ENCODE data around the gene ETV3L.

Gene ETV3L

GRCh38 chr1:157132111-157132510 lies 32.5 kb upstream of the ETV3L start:
- no peak for ATAC-seq
- no peak for DNase-seq

- DNase-seq (no peak), ATAC-seq (no peak)
Measured at GRCh38 chr1:157131281-157131680, 31.7 kb upstream of the ETV3L start.

DNA sequence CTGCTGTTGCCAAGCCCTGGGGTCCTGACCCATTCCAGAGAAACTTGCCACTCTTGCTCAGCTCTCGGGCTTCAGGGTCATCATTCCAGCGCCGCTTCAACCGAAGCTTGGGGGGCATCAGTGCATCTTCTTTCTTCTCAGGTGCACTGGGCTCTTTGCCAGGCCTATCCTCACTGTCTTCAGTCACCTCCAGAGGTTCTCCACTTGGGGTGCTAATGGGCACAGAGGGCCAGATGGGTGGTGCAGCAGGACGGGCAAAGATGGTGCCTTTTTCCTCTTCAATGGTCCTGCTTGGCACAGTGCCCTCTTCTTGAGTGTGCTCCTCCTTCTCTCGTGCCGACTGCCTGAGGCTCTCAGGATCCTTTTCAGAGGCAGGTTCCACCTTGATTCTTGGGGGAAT lies 25.2 kb upstream of the ETV3L start:
- no peak for ATAC-seq
- no peak for DNase-seq

- ATAC-seq (no peak), DNase-seq (no peak)
Measured at GRCh38 chr1:157119448-157119847, 19.8 kb upstream of the ETV3L start.

- ATAC-seq = no peak
- DNase-seq = no peak
Measured at GRCh38 chr1:157119008-157119407, 19.4 kb upstream of the ETV3L start.

DNA sequence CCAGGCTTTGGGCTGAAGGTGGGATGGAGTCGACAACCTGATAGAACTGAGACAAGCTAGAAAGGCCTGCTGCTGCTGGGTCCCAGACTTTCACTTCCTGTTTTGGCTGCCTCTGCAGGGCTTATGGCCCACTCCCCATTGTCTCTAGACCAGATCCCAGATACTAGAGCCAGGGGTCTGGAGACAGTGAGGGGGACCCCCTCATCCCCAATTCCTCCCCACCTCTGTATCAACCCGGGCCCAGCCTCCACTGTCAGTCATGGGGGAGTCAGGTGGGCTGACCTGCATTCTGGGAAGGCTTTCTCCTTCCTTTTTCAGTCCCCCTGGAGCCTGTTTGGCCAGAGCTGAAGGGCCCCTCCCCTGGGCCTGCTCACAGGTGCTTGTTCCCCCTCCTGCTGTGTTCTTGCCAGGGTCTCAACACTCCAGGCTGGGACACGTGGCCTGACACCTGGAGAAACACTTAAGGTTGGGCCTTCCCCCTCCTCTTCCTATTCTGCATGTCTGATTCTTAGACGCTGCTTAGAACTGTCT lies 18.0 kb upstream of the ETV3L start:
- ATAC-seq = no peak
- no peak for DNase-seq

- no peak for DNase-seq
- no peak for ATAC-seq
Measured at GRCh38 chr1:157116737-157117103, 17.1 kb upstream of the ETV3L start.

GRCh38 chr1:157115851-157116736 lies 16.5 kb upstream of the ETV3L start:
- DNase-seq (no peak), ATAC-seq (no peak)

DNA sequence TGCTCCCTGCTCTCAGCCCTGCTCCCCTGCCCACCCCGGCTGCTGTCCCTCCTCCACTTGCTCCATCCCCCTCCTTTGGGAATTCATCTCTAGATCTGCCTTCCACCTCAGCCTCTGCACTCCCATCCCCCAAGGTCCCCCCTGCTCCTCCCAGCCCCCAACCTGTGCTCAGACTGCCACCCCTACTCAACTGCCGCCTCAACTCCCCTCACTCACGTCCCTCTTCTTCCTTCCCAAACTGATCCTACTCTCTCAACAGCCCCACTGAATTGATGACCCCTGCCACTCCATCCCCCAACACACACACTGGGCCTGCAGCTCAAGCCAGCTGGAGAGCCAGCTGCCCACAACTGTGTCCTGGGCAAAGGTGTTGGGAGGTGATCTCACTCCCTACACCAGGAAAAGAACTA lies 15.8 kb upstream of the ETV3L start:
- DNase-seq (no peak), ATAC-seq (no peak)

- DNase-seq = no peak
Measured at GRCh38 chr1:157114183-157115121, 14.8 kb upstream of the ETV3L start.

GRCh38 chr1:157113631-157114030 lies 14.0 kb upstream of the ETV3L start:
- DNase-seq (no peak), ATAC-seq (no peak)

More at GRCh38 chr1:157114183-157115121, 14.8 kb upstream of the ETV3L start:
- no peak for ATAC-seq

- DNase-seq = no peak
- no peak for ATAC-seq
Measured at GRCh38 chr1:157113106-157113505, 13.5 kb upstream of the ETV3L start.

DNA sequence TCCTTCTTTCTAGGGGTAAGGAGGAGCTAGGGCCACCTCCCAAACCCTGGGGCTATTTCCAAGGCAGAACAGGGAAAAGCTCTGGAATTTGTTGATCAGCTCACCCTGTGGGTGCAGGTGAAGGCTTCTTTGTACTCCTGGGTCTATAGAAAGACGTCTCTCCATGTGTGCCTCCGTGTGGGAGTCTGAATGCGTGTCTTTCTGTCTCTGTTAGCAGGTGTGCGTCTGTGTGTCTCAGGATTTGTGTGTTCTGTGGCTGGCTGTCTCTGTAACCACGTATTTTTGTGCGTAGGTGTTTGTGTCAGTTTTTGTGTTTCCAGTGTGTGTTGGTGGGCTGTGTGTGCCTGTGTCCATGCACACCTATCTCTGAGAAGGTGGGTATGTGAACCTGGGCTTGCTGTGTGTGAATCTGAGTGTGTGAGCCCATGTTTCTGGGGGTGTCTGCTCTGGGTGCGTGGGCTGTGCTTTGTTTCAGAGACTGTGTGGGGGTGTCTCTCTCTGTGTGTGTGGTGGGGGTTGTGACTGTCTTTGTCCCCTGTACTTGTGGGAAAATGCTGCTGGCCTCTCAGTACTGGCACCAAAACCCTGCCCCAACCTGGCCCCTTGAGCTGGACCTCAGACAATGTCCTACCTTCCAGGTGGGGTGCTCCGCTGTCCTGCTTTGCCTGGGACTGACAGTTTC lies 12.7 kb upstream of the ETV3L start:
- ATAC-seq = no peak
- DNase-seq = no peak

DNA sequence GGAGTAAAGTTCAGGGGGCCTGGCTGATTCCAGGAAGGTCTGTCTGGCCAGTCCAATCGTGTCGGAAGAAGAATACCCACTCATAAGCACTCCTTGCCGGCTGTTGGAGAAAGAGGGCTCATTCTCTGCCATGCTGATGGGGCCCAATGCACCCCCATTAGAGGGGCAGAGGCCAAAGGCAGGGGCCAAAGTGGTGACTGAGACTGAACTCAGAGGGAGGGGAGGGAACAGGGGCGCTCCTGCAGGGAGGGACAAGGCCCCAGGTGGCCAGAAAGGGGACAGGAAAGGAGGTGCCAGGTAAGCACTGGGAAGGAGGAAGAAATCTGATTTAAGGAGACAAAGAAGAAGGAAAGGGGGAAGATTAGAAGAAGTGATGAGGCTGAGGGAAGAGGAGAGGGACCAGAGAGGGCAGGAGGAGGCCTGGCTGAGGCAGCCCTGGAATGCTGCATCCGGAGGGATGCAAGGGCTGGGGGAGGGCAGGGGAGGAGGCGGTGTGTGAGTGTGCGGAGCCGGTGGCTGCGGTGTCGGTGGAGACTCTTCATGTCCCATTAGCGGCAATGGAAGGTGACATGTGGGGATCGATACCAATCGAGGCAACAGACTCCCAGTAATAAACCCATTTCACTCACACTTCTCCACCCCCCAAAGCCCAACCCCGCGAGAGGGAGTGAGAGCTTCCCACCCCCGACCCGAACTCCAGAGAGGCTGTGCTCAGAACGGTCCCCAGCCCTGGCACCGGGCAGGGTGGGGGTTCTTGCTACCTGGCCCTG lies 12.0 kb upstream of the ETV3L start:
- ATAC-seq = no peak
- DNase-seq = no peak

DNA sequence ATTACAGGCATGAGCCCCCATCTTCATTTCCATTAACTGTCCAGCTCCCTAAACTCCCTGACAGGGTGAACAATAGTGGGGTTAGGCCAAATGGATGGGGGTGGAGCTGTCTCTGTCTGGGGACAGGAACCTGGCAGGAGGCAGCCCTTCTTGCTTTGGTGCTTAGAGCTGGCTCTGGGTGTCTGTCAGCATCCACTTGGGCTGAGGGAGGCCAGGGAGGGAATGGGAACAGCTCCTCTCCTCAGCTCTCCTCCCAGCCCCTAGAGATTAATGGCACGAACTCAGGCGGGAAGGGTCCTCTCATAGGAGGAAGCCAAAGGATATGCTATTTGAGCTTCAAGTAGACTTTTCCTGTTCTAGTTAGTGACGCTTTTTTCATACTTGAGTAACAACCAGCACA lies 11.1 kb upstream of the ETV3L start:
- DNase-seq (no peak), ATAC-seq (no peak)

GRCh38 chr1:157110003-157110402 lies 10.4 kb upstream of the ETV3L start:
- DNase-seq = no peak

DNA sequence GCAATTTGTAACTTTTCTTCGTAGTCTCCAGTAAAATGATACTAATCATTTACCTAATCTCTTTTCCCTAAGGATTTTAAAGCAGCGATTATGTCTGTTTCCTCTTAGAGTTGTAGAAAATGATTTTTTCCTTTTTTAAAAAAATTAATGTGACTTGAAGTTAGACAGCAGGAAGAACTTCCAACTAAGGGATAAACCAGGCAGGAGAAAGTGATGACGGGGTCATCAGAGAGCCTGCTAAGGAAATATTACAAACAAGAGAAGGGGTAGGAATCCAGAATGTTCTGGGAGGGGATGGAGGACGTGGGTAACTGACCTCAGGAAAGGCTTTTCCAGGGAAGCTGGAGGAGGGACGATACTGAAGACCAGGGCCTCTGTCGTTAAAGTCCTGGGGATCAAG lies 8.8 kb upstream of the ETV3L start:
- DNase-seq = no peak

More at GRCh38 chr1:157110003-157110402, 10.4 kb upstream of the ETV3L start:
- no peak for ATAC-seq

DNA sequence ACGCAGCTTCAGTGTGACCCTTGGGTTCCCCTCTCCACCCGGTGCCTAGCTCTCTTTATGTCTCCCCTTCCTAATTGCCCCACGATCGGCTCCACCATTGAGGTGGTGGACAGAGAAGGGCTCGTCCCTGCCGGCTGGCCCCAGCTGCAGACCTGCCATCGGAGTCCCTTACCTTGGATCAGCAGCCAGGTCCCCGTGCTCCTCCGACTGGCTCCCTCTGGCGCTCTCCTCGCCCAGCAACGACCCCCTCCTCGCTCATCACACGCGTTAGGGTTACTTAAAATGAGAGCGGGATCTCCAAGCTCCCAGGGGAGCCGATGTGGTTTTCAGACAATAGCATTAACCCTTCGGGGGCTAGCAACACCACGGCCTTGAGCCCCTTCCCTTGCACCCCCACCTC lies 8.1 kb upstream of the ETV3L start:
- no peak for DNase-seq
- no peak for ATAC-seq

More for the DNA sequence above, 8.8 kb upstream of the ETV3L start:
- ATAC-seq = no peak

GRCh38 chr1:157106813-157107189 lies 7.2 kb upstream of the ETV3L start:
- DNase-seq (no peak), ATAC-seq (peak; percentile 7)

- ATAC-seq (peak; percentile 84), DNase-seq (peak; percentile 62)
Measured at GRCh38 chr1:157105988-157106812, 6.6 kb upstream of the ETV3L start.
